Measurements from ENCODE around the gene BCL11B.
"Not testable (repeated sequence)": the region's sequence is repeated elsewhere in the genome, so short reads cannot be mapped to it uniquely, and the experiment has no call there.

Gene BCL11B

DNA sequence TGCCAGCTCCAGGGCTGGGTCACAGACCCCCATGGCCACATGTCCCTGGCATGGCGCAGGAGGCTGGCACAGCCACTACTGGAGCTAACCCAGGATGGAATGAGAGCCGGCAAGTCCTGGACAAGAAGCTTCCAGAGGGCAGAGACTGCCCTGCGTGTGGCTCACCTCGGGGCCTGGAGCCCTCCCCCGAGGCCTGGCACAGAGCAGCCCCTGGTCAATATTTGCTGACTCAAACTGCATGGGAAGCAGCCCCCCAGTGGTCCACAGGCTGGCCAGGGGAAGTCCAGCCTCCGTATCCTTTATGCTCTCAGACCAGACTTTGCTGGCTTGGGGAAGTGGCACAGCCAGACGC is 71.4 kb downstream of the BCL11B start:
- DNase-seq (ENCODE audit: low read depth, low spot score): no peak

DNA sequence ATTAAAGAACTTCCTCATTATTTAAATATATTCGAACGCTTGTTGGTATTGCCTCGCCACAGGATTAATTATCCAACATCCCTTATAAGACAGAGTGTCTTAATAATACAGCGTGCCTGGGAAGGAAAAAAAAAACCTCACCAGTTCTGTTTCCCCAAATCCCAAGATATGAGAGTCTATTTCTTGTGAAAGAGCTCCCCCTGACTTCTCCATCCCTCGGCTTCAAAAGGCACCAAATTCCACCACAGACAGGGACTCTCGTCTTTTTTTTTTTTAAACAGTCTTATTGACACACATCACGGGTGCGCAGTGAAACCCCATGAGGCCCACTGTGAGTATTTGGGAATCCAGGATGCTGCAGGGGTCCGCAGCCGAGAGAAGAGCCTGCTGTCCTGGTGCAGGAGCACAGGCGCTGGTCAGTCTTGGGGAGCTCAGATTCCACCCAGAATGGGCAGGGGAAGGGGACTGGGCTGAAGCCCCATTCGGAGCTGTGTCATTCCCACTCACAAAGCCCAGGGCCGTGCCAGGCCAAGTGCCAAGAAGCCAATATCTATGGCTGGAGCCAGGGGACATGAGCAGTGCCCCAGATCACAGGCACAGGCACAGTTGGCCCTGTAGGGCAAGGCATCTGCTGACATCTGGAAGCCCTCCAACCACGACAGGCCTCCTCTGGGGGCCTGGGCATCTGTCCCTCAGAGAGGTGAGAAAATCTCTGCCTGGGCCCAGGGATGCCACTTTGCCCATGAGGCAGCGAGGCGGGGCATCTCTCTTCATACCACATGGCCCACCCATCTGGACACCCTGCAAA is 71.9 kb downstream of the BCL11B start:
- DNase-seq (ENCODE audit: low read depth, low spot score): no peak

DNA sequence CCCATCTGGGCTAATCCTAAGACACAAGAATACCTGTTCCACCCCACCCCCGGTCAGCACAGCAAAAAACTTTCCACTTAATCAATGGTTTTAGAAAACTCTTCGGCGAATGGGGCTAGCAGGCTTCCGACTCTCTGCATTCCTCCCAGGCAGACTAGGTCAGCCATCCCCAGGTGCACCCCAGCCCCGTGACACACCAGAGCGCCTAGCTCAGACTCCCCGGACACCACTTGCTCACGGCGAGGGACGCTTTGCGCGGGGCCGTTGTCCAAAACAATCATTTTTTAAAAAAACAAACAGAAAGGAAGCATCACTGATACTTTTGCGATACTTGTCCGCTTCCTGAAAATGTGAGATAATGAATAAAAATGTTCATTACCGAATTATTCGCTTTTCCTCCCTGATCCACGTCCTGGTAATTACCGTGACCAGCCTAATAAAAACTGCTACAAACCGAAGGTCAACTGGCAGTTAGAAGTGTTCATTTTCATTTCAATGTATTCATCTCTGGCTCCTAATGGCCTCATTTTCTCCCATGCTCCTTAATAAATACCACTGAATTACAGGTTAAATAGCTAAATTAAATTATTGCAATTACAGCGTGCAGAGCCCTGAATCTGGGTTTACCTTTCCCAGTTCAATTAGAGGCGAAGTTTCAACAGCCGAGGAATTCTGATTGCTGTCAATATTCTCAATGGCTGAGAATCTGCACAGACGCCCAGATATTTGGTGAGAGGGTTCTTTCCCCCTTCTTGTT is 73.1 kb downstream of the BCL11B start:
- no peak for DNase-seq (ENCODE audit: low read depth, low spot score)

DNA sequence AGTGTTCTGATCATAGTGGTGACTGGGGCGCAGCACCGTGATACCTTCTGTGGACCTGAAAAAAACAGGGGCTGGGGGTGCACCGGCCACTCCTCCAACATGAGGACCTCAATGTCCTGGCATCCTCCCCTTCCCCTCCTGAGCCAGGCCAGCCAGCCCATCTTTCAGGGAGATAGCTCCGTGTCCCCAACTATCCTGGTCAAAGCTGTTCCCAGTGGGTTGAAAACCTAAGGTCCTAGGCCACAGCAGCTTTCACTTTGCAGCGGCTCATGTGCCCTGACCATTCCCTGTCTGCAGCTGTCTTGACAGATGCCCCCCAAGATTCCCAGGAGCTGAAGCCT is 75.7 kb downstream of the BCL11B start:
- DNase-seq (ENCODE audit: low read depth, low spot score): no peak

- DNase-seq (ENCODE audit: low read depth, low spot score): no peak
These were observed 76.2 kb downstream of the BCL11B start for GRCh38 chr14:99195602-99196309.

GRCh38 chr14:99194736-99195135 is 77.3 kb downstream of the BCL11B start:
- no peak for DNase-seq (ENCODE audit: low read depth, low spot score)

- no peak for DNase-seq (ENCODE audit: low read depth, low spot score)
These were observed 77.9 kb downstream of the BCL11B start for GRCh38 chr14:99194136-99194535.

- no peak for DNase-seq (ENCODE audit: low read depth, low spot score)
These were observed 79.2 kb downstream of the BCL11B start for GRCh38 chr14:99192830-99193229.

GRCh38 chr14:99192028-99192621 is 79.9 kb downstream of the BCL11B start:
- DNase-seq (ENCODE audit: low read depth, low spot score): no peak

DNA sequence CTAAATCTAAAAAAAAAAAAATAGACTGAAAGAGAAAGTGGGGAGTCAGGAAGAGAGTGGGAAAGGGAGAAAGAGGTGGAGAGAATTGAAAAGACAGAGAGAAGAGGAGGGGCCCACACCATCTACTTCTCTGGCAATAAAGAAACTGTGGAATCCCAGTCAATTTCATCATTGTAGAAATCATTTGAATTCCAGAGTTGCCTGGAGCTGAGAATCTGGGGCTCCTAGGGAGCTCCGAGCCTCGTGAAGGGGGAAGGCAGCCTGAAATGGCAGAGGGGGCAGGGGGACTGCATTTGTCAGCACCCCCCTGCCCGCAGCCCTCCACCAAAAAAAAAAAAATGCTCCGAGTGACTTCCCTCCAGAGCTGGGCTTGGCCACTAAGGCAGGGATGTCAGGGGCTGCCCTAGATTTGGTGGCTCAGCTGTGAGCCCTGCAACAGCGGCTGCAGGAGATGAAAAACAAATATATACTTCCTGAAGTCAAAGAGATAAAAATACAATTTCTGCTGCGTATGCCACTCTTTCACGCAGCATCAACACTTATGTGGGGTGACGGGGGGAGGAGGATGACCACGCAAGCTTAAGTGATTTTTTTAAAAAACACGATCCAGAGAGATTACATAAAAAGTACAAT is 80.5 kb downstream of the BCL11B start:
- no peak for DNase-seq (ENCODE audit: low read depth, low spot score)

DNA sequence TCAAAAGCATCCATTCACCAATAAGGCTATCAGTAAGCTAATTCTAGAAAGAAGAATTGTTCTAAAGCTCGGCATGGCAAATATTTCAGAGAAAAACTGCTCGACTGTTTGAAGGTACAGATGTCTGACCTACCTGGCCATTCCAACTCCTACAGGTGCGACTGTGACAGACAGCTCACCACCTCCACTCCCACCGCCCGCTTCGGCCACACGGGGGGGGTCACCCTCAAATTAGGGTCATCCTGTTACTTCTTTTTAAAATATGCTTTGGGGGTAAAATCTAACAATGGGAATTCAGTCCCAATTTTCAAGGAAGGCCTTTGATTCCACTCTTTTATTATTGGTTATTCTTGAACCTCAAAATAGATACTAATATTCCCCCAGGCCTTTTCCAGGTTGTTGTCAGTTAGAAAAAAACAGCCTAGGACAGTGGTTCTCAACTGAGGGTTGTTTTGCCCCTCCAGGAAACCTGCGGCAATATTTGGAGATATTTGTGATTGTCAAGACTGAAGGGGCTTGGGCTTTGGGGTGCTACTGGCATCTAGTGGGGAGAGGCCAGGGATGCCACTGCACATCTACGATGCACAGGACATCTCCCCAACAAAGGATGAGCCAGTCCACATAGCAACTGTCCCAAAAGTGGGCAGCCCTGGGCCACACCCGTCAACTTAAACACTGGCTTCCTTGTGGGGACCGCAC is 81.2 kb downstream of the BCL11B start:
- no peak for DNase-seq (ENCODE audit: low read depth, low spot score)

DNA sequence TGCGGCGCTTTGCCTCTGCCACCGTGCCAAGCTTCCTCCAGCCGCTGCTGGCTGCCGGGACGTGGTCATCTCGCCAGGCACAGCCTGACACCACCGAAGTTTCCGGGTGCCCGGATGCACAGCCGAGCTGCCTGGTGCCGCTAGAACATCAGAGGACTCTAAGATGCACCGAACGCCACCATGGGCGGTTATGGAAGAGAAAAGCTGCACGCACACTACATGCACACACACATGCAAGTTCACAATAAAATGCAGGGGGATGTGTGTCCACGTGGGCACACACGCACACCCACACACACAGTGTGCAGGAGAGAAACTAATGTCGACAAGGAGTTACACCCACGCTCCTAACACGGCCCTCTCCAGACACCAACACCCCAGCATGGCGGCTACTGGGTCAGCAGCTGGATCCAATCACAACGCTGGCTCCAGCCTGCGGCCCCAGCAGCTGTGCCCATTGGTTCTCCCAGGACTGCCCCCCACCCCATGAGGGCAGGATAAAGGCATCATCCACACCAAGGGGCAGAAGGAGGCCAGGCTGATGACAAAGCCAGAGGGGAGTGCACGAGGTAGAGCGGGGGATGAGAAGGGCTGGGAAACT is 82.7 kb downstream of the BCL11B start:
- DNase-seq (ENCODE audit: low read depth, low spot score): no peak

DNA sequence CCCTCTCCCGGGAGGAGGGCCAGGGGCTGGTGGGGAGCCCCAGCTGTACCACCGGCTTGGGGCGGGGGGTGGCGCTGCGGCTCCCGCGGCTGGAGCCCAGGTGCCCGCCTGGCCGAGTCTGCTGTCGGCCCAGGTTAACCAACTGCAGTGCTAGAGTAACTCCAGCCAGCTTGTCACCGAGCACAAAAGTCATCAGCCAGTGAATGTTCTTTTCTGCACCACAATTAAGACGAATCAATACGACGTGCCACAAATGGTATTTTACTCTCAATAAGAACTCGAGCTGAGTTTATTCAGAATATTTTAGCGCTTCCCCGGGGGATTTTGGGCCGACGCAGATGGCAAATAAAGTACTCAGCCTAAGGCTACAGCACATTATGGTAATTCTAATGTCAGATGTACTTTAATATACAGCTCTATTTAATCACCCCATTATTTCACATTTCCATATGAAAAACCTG is 83.2 kb downstream of the BCL11B start:
- no peak for DNase-seq (ENCODE audit: low read depth, low spot score)

DNA sequence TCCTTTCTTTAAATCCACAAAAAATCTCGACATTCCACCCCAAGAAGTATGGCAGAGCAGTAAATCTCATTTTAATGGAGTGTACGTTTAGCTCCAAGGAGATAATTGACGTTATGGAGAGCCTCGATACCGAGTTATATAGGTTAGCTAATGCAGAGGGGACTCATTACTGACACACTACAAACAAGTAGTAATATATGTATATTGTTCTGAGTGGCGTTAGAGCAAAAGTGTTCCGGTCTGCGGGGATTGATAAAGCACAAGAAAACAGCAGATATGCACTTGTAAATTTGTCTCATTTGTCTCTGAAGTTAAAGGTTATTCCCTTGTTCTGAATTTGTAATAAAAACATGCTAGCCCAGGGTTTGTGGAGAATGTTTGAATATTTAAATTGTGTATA is 84.1 kb downstream of the BCL11B start:
- no peak for DNase-seq (ENCODE audit: low read depth, low spot score)

DNA sequence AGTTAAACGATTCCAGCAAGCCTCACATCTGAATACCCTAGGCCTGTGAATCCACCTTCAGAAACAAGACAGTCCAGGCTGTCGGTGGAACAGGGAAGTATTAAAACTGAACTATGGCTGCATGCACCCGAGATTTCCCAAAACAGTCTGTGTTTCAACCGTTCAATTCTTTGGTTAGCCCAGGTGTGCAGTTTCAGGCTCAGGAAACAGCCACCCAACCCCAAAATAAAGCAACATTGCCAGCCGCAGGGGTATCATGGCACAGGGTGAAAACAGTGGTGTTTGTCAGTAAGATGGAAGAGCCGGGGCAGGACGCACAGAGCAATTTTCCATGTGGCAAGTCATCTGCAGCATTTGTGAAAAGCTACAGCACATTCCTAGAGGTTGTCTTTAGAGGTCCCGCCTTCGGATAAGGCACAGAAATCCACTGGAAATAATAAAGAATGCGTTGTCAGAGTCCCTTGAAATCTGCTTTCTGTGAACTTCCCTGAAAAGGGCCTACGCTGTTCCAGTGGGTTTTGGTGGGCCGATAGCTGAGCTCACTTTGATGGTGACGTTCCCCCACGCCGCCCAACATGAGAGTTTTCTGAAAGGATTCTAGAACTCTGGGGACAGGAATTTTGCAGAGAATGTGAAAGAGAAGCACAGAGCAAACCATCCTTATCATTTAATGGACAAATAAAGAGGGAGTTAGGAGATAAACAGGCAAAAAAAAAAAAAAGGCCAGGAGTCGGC is 84.9 kb downstream of the BCL11B start:
- no peak for DNase-seq (ENCODE audit: low read depth, low spot score)

GRCh38 chr14:99186336-99186735 is 85.7 kb downstream of the BCL11B start:
- DNase-seq (ENCODE audit: low read depth, low spot score): not testable (repeated sequence)

DNA sequence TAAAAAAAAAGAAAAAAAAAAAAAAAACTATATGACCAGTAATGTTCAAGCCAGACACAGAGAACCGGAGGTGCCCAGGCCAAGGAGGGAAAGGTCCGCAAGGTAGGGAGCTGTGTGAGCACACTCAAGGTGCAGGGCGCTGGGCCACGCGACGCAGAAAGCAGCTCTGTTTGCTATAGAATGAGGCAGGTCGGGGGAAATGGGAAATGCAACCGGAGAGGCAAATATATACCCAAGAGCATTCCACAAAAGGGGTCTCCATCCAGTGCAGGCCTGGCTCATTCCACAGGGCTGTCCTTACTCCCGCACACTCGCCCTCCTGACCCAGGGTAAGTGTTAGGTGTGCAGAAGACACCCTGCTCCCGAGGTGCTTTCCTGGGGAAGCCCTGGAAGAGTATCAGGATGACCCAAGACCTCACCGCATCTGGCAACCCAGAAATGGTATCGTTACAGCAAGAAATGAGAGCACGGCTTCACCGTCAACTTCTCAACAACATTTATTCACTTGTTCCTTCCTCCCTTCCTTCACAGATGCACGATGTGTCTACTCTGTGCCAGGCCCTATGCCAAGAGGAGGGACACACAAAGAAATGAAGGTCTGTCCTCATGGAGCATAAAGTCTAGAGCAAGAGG is 86.4 kb downstream of the BCL11B start:
- DNase-seq (ENCODE audit: low read depth, low spot score): no peak

GRCh38 chr14:99183716-99184115 is 88.3 kb downstream of the BCL11B start:
- no peak for DNase-seq (ENCODE audit: low read depth, low spot score)

GRCh38 chr14:99183311-99183710 is 88.7 kb downstream of the BCL11B start:
- no peak for DNase-seq (ENCODE audit: low read depth, low spot score)
